ENCODE data around the gene GFOD2.
A peak's percentile ranks its signal among the peaks of the same experiment; 100 is the strongest.

GRCh38 chr16:67668495-67669157 is 50.5 kb downstream of the GFOD2 start:
- TF ChIP-seq CTCF (IDR thresholded peaks at IDR 0.05) (peak in 1 of 12 donors; percentile 22), POLR2A (IDR thresholded peaks at IDR 0.05) (no peak)

Measured in heart left ventricle (tissue), 13 donors.